ENCODE results near the gene GOLGA8J.
"Not testable (repeated sequence)": the region's sequence is repeated elsewhere in the genome, so short reads cannot be mapped to it uniquely, and the experiment has no call there.

Gene GOLGA8J

GRCh38 chr15:30082655-30083054 lies at the start of gene GOLGA8J:
Gene GOLGA8J (plus strand): TSS chr15:30082955. CDS start chr15:30083053, 98 bp downstream.
- in situ Hi-C loops (cut with MboI; ENCODE audit: low pct_unique_long_range_greater_than_20kb, low sequenced_read_pairs, unreplicated experiment): not testable (repeated sequence)

GRCh38 chr15:30033211-30033610 lies 49.5 kb upstream of the GOLGA8J start:
- no peak for TF ChIP-seq CTCF (IDR thresholded peaks at IDR 0.05; ENCODE audit: extremely low read depth, insufficient read depth, missing control alignments)
- in situ Hi-C loops (cut with MboI; ENCODE audit: low pct_unique_long_range_greater_than_20kb, low sequenced_read_pairs, unreplicated experiment): no loop called here
- no peak for DNase-seq (ENCODE audit: low spot score)

More at GRCh38 chr15:30082655-30083054, at the start of gene GOLGA8J:
- not testable (repeated sequence) for DNase-seq (ENCODE audit: low spot score)

GRCh38 chr15:30033763-30034162 lies 49.0 kb upstream of the GOLGA8J start:
- no peak for TF ChIP-seq CTCF (IDR thresholded peaks at IDR 0.05; ENCODE audit: extremely low read depth, insufficient read depth, missing control alignments)
- in situ Hi-C loops (cut with MboI; ENCODE audit: low pct_unique_long_range_greater_than_20kb, low sequenced_read_pairs, unreplicated experiment): no loop called here
- no peak for DNase-seq (ENCODE audit: low spot score)

- DNase-seq (ENCODE audit: low spot score): no peak
- TF ChIP-seq CTCF (IDR thresholded peaks at IDR 0.05; ENCODE audit: extremely low read depth, insufficient read depth, missing control alignments): no peak
- in situ Hi-C loops (cut with MboI; ENCODE audit: low pct_unique_long_range_greater_than_20kb, low sequenced_read_pairs, unreplicated experiment): no loop called here
Observed at GRCh38 chr15:30036036-30036703, 46.6 kb upstream of the GOLGA8J start.

- no peak for DNase-seq (ENCODE audit: low spot score)
- in situ Hi-C loops (cut with MboI; ENCODE audit: low pct_unique_long_range_greater_than_20kb, low sequenced_read_pairs, unreplicated experiment): no loop called here
- TF ChIP-seq CTCF (IDR thresholded peaks at IDR 0.05; ENCODE audit: extremely low read depth, insufficient read depth, missing control alignments): no peak
Observed at GRCh38 chr15:30038667-30039523, 43.9 kb upstream of the GOLGA8J start.

GRCh38 chr15:30041868-30042267 lies 40.9 kb upstream of the GOLGA8J start:
- DNase-seq (ENCODE audit: low spot score): no peak
- in situ Hi-C loops (cut with MboI; ENCODE audit: low pct_unique_long_range_greater_than_20kb, low sequenced_read_pairs, unreplicated experiment): no loop called here
- no peak for TF ChIP-seq CTCF (IDR thresholded peaks at IDR 0.05; ENCODE audit: extremely low read depth, insufficient read depth, missing control alignments)

GRCh38 chr15:30042556-30042955 lies 40.2 kb upstream of the GOLGA8J start:
- DNase-seq (ENCODE audit: low spot score): no peak
- in situ Hi-C loops (cut with MboI; ENCODE audit: low pct_unique_long_range_greater_than_20kb, low sequenced_read_pairs, unreplicated experiment): no loop called here

More at GRCh38 chr15:30042556-30042955, 40.2 kb upstream of the GOLGA8J start:
- no peak for TF ChIP-seq CTCF (IDR thresholded peaks at IDR 0.05; ENCODE audit: extremely low read depth, insufficient read depth, missing control alignments)

All from GM13977 (cell line).